IPS-18a (cell line): ENCODE measurements around the gene MTHFSD.
"Not testable (repeated sequence)": the region's sequence is repeated elsewhere in the genome, so short reads cannot be mapped to it uniquely, and the experiment has no call there.

Source experiments
- H3K27ac ChIP-seq: one replicate; pipeline ENCODE4 v1.5.1; 2013; ENCODE audit warnings: low read length
- H3K27me3 ChIP-seq: one replicate; pipeline ENCODE4 v1.6.1; 2013; ENCODE audit warnings: mild to moderate bottlenecking, low read length; ENCODE audit not compliant: control insufficient read depth, insufficient read depth
- H3K36me3 ChIP-seq: one replicate; pipeline ENCODE4 v1.6.1; 2013; ENCODE audit warnings: low read depth, low read length; ENCODE audit not compliant: control insufficient read depth
- H3K4me1 ChIP-seq: one replicate; pipeline ENCODE4 v1.6.1; 2013; ENCODE audit warnings: low read depth, low read length; ENCODE audit not compliant: control insufficient read depth
- H3K4me3 ChIP-seq: one replicate; pipeline ENCODE4 v1.5.1; 2013; ENCODE audit warnings: low read length
- H3K9ac ChIP-seq: one replicate; pipeline ENCODE4 v1.6.1; 2013; ENCODE audit warnings: mild to moderate bottlenecking, low read length, moderate library complexity
- H3K9me3 ChIP-seq: one replicate; pipeline ENCODE4 v1.6.1; 2013; ENCODE audit warnings: low read depth, low read length; ENCODE audit not compliant: control insufficient read depth

The MTHFSD gene

GRCh38 chr16:86593913-86594620, 39.0 kb upstream of the MTHFSD start:
- H3K9ac ChIP-seq: no peak overlapping the region
- no peaks in the 10 kb centered on the region for H3K9me3 ChIP-seq
- H3K27ac ChIP-seq: no peak overlapping the region
- no peaks in the 10 kb centered on the region for H3K36me3 ChIP-seq
- no peak overlapping the region for H3K4me3 ChIP-seq
- H3K4me1 ChIP-seq: no peaks in the 10 kb centered on the region
- peaks cover 14% of the 10 kb centered on the region for H3K27me3 ChIP-seq

- Histone ChIP-seq H3K36me3 (no peaks in the 10 kb centered on the region), H3K9me3 (no peaks in the 10 kb centered on the region), H3K9ac (no peak overlapping the region), H3K27me3 (peaks cover 14% of the 10 kb centered on the region), H3K4me3 (no peak overlapping the region), H3K4me1 (no peaks in the 10 kb centered on the region), H3K27ac (no peak overlapping the region)
Measured at GRCh38 chr16:86591270-86591669, 36.2 kb upstream of the MTHFSD start.

- H3K27ac ChIP-seq: no peak overlapping the region
- no peak overlapping the region for H3K9ac ChIP-seq
- H3K4me3 ChIP-seq: no peak overlapping the region
- H3K4me1 ChIP-seq: no peaks in the 10 kb centered on the region
- peaks cover 14% of the 10 kb centered on the region for H3K27me3 ChIP-seq
- H3K9me3 ChIP-seq: no peaks in the 10 kb centered on the region
- no peaks in the 10 kb centered on the region for H3K36me3 ChIP-seq
Measured at GRCh38 chr16:86590501-86591144, 35.6 kb upstream of the MTHFSD start.

DNA sequence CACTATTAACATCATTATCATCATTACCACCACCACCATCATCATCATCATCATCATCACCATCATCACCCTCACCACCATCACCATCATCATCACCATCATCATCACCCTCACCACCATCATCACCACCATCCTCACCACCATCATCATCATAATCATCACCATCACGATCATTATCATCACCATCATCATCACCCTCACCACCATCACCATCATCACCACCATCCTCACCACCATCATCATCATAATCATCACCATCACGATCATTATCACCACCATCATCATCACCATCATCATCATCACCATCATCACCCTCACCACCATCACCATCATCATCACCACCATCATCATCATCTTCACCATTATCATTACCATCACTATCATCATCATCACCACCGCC, 32.9 kb upstream of the MTHFSD start:
- peaks cover 22% of the 10 kb centered on the region for H3K27me3 ChIP-seq
- not testable (repeated sequence) for H3K27ac ChIP-seq, H3K36me3 ChIP-seq, H3K4me3 ChIP-seq, H3K9ac ChIP-seq, H3K9me3 ChIP-seq, H3K4me1 ChIP-seq

GRCh38 chr16:86587487-86587886, 32.5 kb upstream of the MTHFSD start:
- H3K4me1 ChIP-seq: no peaks in the 10 kb centered on the region
- H3K4me3 ChIP-seq: no peak overlapping the region
- no peaks in the 10 kb centered on the region for H3K36me3 ChIP-seq
- H3K27ac ChIP-seq: no peak overlapping the region
- H3K9me3 ChIP-seq: no peaks in the 10 kb centered on the region
- no peak overlapping the region for H3K9ac ChIP-seq
- H3K27me3 ChIP-seq: peaks cover 26% of the 10 kb centered on the region

DNA sequence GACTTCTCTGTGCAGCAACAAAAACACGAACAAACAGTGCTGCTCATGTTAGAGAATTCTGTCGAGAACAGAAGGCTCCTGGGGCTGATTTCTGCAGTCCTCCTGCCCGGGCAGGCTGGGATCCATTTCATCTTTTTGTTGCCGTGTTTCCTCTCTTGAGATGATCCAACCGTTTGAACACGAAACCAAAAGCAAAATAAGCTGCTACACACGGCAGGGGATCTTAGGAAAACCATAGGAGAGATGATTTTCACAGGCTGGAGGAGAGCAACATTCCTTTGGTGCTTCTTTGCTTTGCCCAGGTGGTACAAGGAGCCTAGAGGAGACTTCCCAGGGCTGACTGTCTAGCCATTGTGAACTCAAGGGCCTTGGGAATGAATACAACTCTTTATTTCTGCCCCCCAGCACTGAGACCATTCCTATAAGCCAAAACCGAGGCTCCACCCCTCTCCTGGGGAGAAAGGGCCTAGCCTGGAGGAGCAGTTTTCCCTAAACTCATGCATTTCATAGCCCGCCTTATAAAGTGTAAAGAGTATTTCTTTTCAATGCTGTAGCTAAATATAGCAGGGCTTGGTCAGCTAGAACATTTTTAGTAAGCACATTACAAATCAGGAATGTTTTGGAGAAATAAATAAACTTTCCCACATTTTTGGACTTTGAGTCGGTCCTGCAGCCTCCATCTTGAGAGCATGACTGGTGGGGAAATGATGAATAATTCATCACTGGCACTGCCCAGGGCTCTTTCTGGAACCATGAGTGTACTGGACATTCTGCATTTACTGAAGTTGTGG, 31.0 kb upstream of the MTHFSD start:
- Histone ChIP-seq H3K27ac (no peak overlapping the region), H3K4me3 (no peak overlapping the region)

GRCh38 chr16:86584726-86585721, 30.0 kb upstream of the MTHFSD start:
- Histone ChIP-seq H3K9ac (no peak overlapping the region), H3K27me3 (peaks cover 50% of the 10 kb centered on the region), H3K4me1 (no peaks in the 10 kb centered on the region), H3K36me3 (no peaks in the 10 kb centered on the region), H3K4me3 (no peak overlapping the region), H3K9me3 (no peaks in the 10 kb centered on the region), H3K27ac (no peak overlapping the region)

More for the DNA sequence above, 31.0 kb upstream of the MTHFSD start:
- Histone ChIP-seq H3K27me3 (peaks cover 41% of the 10 kb centered on the region), H3K9me3 (no peaks in the 10 kb centered on the region), H3K36me3 (no peaks in the 10 kb centered on the region), H3K4me1 (no peaks in the 10 kb centered on the region), H3K9ac (no peak overlapping the region)

DNA sequence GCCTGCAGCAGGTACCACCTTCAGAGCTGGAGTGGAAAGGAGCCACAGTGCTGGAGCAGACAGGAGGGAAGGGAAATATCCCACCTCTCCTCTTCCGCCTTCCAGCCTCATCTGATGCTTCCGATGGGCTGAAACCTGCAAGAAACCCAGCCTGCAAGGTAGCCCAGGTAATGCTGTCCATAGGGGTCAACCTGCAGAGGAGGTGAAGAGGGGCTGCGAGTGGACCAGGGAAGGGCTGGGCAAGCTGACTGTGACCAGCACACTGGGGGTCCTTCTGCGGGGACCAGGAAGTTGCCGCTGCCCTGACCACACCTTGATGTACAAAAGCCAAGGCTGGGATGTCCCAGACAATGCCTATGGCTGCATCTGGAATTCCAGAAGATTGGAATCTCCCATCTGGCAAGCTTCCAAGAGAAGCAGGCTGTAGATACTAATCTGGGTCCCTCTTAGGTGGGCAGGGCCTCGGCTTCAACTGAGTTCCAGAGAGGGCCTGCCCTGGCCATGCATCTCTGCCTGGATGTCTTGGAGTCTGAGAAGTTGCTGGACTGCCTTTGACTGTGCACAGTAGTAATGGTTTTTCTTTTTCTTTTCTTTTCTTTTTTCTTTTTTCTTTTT, 29.1 kb upstream of the MTHFSD start:
- Histone ChIP-seq H3K27ac (no peak overlapping the region), H3K27me3 (peaks cover 50% of the 10 kb centered on the region), H3K4me1 (peaks cover 3% of the 10 kb centered on the region), H3K36me3 (no peaks in the 10 kb centered on the region), H3K9ac (no peak overlapping the region), H3K9me3 (no peaks in the 10 kb centered on the region), H3K4me3 (no peak overlapping the region)

- no peak overlapping the region for H3K4me3 ChIP-seq
- no peaks in the 10 kb centered on the region for H3K9me3 ChIP-seq
- no peak overlapping the region for H3K9ac ChIP-seq
- no peak overlapping the region for H3K27ac ChIP-seq
- no peaks in the 10 kb centered on the region for H3K36me3 ChIP-seq
- peaks cover 77% of the 10 kb centered on the region for H3K27me3 ChIP-seq
- H3K4me1 ChIP-seq: peaks cover 23% of the 10 kb centered on the region
Measured at GRCh38 chr16:86581458-86581857, 26.4 kb upstream of the MTHFSD start.

DNA sequence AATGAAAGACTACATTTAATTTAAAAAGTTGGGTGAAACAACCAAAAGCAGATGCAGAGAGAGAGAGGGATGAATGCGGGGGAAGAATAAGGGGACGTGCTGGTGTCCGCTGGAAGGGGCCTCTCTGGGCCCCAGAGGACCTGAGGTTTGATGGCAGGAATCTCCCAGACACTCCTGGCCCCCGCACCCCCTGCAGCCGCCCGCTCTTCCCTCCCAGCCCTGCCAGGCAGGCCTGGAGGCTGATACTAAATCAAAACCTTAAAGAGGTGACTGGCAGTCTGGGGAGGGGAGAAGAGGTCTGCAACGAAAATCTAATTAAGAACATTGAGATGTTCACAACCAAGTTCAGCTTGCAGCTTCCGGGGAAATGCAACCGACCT, 25.7 kb upstream of the MTHFSD start:
- H3K9ac ChIP-seq: no peak overlapping the region
- H3K36me3 ChIP-seq: no peaks in the 10 kb centered on the region
- H3K4me3 ChIP-seq: no peak overlapping the region
- H3K27ac ChIP-seq: no peak overlapping the region
- peaks cover 23% of the 10 kb centered on the region for H3K4me1 ChIP-seq
- H3K9me3 ChIP-seq: no peaks in the 10 kb centered on the region
- H3K27me3 ChIP-seq: peaks cover 84% of the 10 kb centered on the region
